SK-N-SH (cell line): Measurements from ENCODE around the gene NUDT1.

Source experiments
- CHD2 ChIP-seq: fragments of 150-350 bp; IDR thresholded peaks from 2 replicates; pipeline ENCODE4 v1.6.1; 2018; ENCODE audit warnings: low read length; ENCODE audit not compliant: partially characterized antibody
- EP300 ChIP-seq, 2 experiments: IDR thresholded peaks; 2 replicates each; pipeline versions ENCODE4 v1.4.0 to v1.6.1; 2012; ENCODE audit warnings: borderline replicate concordance in 1 of 2, low read depth in 1 of 2, low read length in 1 of 2
- EZH2phosphoT487 ChIP-seq: fragments of 200-600 bp; sonication (generic); IDR thresholded peaks from 2 replicates; pipeline ENCODE4 v1.6.1; 2017; ENCODE audit warnings: low read depth, mixed run types, mild to moderate bottlenecking, antibody characterized with exemption, moderate library complexity, borderline replicate concordance
- MAX ChIP-seq: IDR thresholded peaks from 2 replicates; pipeline ENCODE4 v1.4.0; 2012; ENCODE audit warnings: low read depth
- POLR2AphosphoS5 ChIP-seq: IDR thresholded peaks from 2 replicates; pipeline ENCODE4 v1.6.1; 2012; ENCODE audit warnings: low read depth, low read length
- RAD21 ChIP-seq: IDR thresholded peaks from 2 replicates; pipeline ENCODE4 v1.6.1; 2012; ENCODE audit warnings: mild to moderate bottlenecking, low read length
- SIN3A ChIP-seq: IDR thresholded peaks from 2 replicates; pipeline ENCODE4 v1.6.1; 2012; ENCODE audit warnings: low read depth, mild to moderate bottlenecking, low read length, moderate library complexity, borderline replicate concordance
- SMC3 ChIP-seq: IDR thresholded peaks from 2 replicates; pipeline ENCODE4 v1.6.1; 2012; ENCODE audit warnings: low read depth, low read length, improper control_type of control experiment
- TCF12 ChIP-seq: IDR thresholded peaks from 2 replicates; pipeline ENCODE4 v1.4.0; 2012
- TEAD4 ChIP-seq: IDR thresholded peaks from 2 replicates; pipeline ENCODE4 v1.4.0; 2012; ENCODE audit warnings: mild to moderate bottlenecking, borderline replicate concordance; ENCODE audit not compliant: insufficient read depth
- YY1 ChIP-seq: IDR thresholded peaks from 2 replicates; pipeline ENCODE4 v1.4.0; 2012; ENCODE audit warnings: low read depth, mild to moderate bottlenecking
- ZBTB33 ChIP-seq: IDR thresholded peaks from 2 replicates; pipeline ENCODE4 v1.4.0; 2012; ENCODE audit warnings: low read depth, borderline replicate concordance
- TF ChIP-seq, protein P1 (sequence below): fragments of 200-600 bp; sonication (generic); IDR thresholded peaks from 2 replicates; pipeline ENCODE4 v1.6.1; 2017; ENCODE audit warnings: antibody characterized with exemption, mild to moderate bottlenecking, moderate library complexity
- TF ChIP-seq, protein P2 (sequence below): IDR thresholded peaks from 2 replicates; pipeline ENCODE4 v1.6.1; 2012; ENCODE audit warnings: mild to moderate bottlenecking, low read depth, low read length, moderate library complexity

DNA sequence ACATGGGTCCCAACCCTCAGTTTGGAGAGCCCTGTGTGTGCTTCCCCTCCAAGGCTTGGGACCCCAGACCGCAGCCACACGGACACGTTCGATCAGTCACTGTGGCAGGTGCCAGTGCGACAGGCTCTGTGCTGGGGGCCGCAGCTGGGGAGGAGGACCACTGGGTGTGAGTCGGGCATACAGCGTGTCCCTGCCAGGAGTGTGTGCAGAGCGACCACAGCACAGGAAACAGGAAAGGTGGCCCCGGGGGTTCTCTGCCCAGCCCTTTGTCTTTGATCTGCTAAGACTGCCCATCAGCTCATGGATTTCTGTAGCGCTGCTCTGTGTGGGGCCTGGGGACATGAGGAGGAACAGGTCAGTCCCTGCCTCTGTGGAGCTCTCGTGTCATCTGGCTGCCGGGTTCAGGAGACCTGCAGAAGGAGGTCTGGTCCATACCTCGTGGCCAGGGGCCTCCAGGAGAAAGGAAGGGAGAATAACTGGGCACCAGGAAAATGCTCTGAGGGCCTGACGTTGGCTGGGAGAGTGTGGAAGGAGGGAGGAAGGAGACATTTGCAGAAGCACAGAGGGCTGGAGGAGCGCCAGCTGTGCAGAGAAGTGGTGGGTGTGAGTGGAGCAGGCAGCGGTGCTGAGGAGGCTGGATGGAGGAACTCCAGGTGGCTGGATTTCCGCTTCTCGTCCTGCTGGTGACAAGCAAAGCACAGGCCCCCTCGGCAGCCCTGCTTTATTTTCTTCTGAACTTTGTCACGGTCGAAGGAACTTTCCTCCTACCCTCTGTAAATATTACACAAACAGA, 4.1 kb downstream of the NUDT1 start:
- TF ChIP-seq, protein P1, sequence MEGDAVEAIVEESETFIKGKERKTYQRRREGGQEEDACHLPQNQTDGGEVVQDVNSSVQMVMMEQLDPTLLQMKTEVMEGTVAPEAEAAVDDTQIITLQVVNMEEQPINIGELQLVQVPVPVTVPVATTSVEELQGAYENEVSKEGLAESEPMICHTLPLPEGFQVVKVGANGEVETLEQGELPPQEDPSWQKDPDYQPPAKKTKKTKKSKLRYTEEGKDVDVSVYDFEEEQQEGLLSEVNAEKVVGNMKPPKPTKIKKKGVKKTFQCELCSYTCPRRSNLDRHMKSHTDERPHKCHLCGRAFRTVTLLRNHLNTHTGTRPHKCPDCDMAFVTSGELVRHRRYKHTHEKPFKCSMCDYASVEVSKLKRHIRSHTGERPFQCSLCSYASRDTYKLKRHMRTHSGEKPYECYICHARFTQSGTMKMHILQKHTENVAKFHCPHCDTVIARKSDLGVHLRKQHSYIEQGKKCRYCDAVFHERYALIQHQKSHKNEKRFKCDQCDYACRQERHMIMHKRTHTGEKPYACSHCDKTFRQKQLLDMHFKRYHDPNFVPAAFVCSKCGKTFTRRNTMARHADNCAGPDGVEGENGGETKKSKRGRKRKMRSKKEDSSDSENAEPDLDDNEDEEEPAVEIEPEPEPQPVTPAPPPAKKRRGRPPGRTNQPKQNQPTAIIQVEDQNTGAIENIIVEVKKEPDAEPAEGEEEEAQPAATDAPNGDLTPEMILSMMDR = no peak
- TF ChIP-seq SIN3A (no peak), YY1 (no peak), TCF12 (no peak), TEAD4 (no peak), EP300 (IDR thresholded peaks at IDR 0.05; ENCODE audit: borderline replicate concordance in 1 of 2, low read depth in 1 of 2, low read length in 1 of 2) (no peak), ZBTB33 (no peak), SMC3 (no peak), CHD2 (no peak), RAD21 (no peak), POLR2AphosphoS5 (no peak), EZH2phosphoT487 (no peak), MAX (no peak)
- TF ChIP-seq, protein P2, sequence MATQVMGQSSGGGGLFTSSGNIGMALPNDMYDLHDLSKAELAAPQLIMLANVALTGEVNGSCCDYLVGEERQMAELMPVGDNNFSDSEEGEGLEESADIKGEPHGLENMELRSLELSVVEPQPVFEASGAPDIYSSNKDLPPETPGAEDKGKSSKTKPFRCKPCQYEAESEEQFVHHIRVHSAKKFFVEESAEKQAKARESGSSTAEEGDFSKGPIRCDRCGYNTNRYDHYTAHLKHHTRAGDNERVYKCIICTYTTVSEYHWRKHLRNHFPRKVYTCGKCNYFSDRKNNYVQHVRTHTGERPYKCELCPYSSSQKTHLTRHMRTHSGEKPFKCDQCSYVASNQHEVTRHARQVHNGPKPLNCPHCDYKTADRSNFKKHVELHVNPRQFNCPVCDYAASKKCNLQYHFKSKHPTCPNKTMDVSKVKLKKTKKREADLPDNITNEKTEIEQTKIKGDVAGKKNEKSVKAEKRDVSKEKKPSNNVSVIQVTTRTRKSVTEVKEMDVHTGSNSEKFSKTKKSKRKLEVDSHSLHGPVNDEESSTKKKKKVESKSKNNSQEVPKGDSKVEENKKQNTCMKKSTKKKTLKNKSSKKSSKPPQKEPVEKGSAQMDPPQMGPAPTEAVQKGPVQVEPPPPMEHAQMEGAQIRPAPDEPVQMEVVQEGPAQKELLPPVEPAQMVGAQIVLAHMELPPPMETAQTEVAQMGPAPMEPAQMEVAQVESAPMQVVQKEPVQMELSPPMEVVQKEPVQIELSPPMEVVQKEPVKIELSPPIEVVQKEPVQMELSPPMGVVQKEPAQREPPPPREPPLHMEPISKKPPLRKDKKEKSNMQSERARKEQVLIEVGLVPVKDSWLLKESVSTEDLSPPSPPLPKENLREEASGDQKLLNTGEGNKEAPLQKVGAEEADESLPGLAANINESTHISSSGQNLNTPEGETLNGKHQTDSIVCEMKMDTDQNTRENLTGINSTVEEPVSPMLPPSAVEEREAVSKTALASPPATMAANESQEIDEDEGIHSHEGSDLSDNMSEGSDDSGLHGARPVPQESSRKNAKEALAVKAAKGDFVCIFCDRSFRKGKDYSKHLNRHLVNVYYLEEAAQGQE = no peak
